PFSK-1 (cell line): ENCODE data around the gene STRIP2.

Source experiments
- FOXP2 ChIP-seq: optimal IDR thresholded peaks from 2 replicates; pipeline ENCODE3; 2011; ENCODE audit warnings: borderline replicate concordance, control low read depth, inconsistent platforms; ENCODE audit not compliant: insufficient read depth; ENCODE audit errors: extremely low read length, extremely low read depth
- POLR2AphosphoS5 ChIP-seq: IDR thresholded peaks from 2 replicates; pipeline ENCODE4 v1.6.1; 2012; ENCODE audit warnings: low read depth, mild to moderate bottlenecking, control low read depth, low read length, moderate library complexity
- REST ChIP-seq, 2 experiments: IDR thresholded peaks; 2 replicates each; pipeline versions ENCODE4 v1.6.1 to v1.8.0; 2011 to 2012; ENCODE audit warnings: low read depth in 2 of 2, low read length in 2 of 2, control low read depth in 1 of 2, inconsistent platforms in 1 of 2, mild to moderate bottlenecking in 1 of 2, moderate library complexity in 1 of 2; ENCODE audit not compliant: insufficient read depth in 1 of 2
- SIN3A ChIP-seq: IDR thresholded peaks from 2 replicates; pipeline ENCODE4 v1.6.1; 2012; ENCODE audit warnings: mild to moderate bottlenecking, low read length, moderate library complexity, borderline replicate concordance; ENCODE audit not compliant: insufficient read depth
- TAF1 ChIP-seq: IDR thresholded peaks from 2 replicates; pipeline ENCODE4 v1.6.1; 2012; ENCODE audit warnings: low read length, control low read depth, borderline replicate concordance; ENCODE audit not compliant: insufficient read depth

STRIP2 gene

GRCh38 chr7:129422727-129423126, 11.5 kb upstream of the STRIP2 start:
- TF ChIP-seq TAF1: no peak
- TF ChIP-seq REST (IDR thresholded peaks at IDR 0.05; ENCODE audit: insufficient read depth in 1 of 2, low read depth in 2 of 2, low read length in 2 of 2): no peak
- TF ChIP-seq SIN3A: no peak
- no peak for TF ChIP-seq POLR2AphosphoS5
- no peak for TF ChIP-seq FOXP2

DNA sequence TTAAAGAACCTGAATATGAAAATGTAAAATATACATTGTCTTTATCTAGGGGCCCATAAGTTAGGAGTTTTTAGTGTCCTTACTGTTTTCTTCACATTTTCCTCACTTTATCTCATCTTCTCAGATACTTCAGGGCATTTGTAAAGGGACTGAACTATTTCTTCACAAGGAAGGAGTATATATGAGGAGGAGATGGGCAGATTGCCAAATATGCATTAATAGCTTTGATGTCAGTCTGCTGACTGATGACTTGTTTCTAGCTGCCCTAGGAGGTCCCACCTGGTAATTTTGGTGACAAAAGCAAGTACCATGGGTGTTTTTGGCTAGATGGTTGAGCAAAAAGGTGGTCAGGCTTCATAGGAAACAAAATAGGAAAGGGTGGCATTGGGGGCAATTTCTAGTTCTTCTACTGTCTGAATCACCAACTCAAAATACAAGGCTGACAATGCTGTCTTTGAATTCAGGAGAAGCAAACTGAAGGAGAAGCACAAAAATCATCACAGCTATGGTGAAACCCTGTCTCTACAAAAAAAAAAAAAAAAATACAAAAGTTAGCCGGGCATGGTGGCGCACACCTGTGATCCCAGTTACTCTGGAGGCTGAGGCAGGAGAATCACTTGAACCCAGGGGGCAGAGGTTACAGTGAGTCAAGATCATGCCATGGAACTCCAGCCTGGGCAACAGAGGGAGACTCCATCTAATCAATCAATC, 10.4 kb upstream of the STRIP2 start:
- TF ChIP-seq SIN3A: no peak

DNA sequence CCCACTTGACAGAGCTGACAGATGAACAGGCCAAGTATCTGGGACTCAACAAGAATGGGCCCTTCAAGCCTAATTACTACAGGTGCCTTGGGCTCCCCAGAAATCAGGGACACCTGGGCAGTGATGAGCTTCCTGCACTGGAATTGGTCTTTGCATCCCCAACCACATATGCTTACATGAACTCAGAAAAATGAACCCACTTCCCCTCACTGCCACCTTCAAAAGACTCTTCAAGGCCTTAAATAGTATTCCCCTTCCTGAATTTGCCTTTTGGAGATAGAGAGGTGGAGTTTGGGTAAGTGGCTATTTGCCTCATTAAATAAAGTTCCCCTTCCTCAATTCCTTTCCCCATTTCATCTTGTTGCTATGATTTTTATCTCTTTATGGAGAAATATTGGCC, 7.8 kb upstream of the STRIP2 start:
- TF ChIP-seq SIN3A (no peak), FOXP2 (no peak), TAF1 (no peak), POLR2AphosphoS5 (no peak), REST (IDR thresholded peaks at IDR 0.05; ENCODE audit: insufficient read depth in 1 of 2, low read depth in 2 of 2, low read length in 2 of 2) (no peak)

GRCh38 chr7:129427526-129428045, 6.6 kb upstream of the STRIP2 start:
- TF ChIP-seq FOXP2 (no peak), SIN3A (no peak), REST (IDR thresholded peaks at IDR 0.05; ENCODE audit: insufficient read depth in 1 of 2, low read depth in 2 of 2, low read length in 2 of 2) (no peak; a peak in 1 of 4 replicates), POLR2AphosphoS5 (no peak), TAF1 (no peak)

DNA sequence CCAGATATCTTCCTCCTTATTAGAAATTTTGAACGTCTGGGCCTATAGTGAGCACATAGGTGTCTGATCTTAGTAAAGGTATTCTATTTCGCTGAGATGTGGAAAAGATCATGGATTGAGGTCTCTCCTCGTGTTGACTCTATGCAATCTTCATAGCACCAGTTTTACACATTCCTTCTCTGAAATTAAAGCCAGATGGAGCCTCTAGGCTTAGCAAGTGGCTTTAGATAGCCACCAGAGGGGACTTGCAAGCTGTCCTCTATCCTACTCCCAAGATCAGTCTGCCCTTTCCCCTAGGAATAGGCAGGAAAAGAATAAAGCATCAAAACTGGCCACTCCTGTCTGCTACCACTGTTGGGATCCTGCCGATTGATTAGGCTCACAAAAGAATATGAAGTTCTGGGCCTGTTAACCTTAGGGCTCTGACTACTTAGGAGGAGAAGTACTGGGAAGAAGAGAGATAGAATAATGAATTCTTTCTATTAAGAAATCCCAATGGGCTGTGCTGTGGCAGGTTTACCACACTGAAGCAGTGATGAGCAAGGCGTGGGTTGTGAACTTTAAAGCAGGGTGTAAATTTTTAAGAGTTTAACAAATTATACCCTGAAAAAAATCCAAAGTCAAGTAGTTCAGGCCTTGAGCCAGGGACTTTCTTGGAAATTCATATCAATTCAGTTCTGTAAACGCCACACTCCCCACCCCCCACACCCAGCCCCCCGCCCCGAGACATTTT, 2.2 kb upstream of the STRIP2 start:
- TF ChIP-seq TAF1 (no peak), REST (IDR thresholded peaks at IDR 0.05; ENCODE audit: insufficient read depth in 1 of 2, low read depth in 2 of 2, low read length in 2 of 2) (no peak), FOXP2 (no peak), POLR2AphosphoS5 (no peak), SIN3A (no peak)
